PC-9 (cell line): ENCODE results near the gene ZFR2. TPM values are rescaled to one million over a fixed set of nuclear protein-coding genes. Genes with fewer than 3 reads are reported as not detected.
"Not testable (repeated sequence)": the region's sequence is repeated elsewhere in the genome, so short reads cannot be mapped to it uniquely, and the experiment has no call there.

Experiments
- BruUV-seq: library from RNA; stranded (reverse); fragments of 400-500 nt; replicated peaks from 2 replicates; lab custom pipeline; 2021; lab: Mats Ljungman, UMichigan
- CTCF ChIA-PET: fragments of 300-600 bp; sonication (Branson Sonifier 250); formaldehyde crosslinking; loops from one replicate; lab custom pipeline; 2022; ENCODE audit warnings: antibody characterized with exemption; lab: Charles Lee
- POLR2A ChIA-PET: fragments of 300-600 bp; sonication (Branson Sonifier 250); formaldehyde crosslinking; loops from one replicate; lab custom pipeline; 2022; ENCODE audit warnings: antibody characterized with exemption; ENCODE audit not compliant: unreplicated experiment; lab: Charles Lee
- DNase-seq, 2 experiments: peaks; one replicate each; pipeline versions ENCODE4 v3.0.0 to v3.0.0-alpha.2; 2015 to 2022; ENCODE audit warnings: mixed read lengths in 1 of 2
- H2AFZ ChIP-seq: fragments of 200-600 bp; sonication (generic); 2 replicates; pipeline ENCODE4 v1.8.1; 2017; ENCODE audit warnings: antibody characterized with exemption
- H3F3A ChIP-seq: fragments of 200-600 bp; sonication (generic); 2 replicates; pipeline ENCODE4 v1.8.1; 2017; ENCODE audit warnings: antibody characterized with exemption, mild to moderate bottlenecking, low read depth; ENCODE audit not compliant: insufficient read depth
- H3K27ac ChIP-seq: fragments of 200-600 bp; sonication (generic); 2 replicates; pipeline ENCODE4 v1.6.1; 2016; ENCODE audit warnings: mixed run types
- H3K27me3 ChIP-seq: fragments of 200-600 bp; sonication (generic); 2 replicates; pipeline ENCODE4 v1.6.1; 2016; ENCODE audit warnings: low read depth, mixed run types; ENCODE audit not compliant: insufficient read depth
- H3K36me3 ChIP-seq: fragments of 200-600 bp; sonication (generic); 2 replicates; pipeline ENCODE4 v1.6.1; 2016; ENCODE audit warnings: low read depth, mixed run types
- H3K4me1 ChIP-seq: fragments of 200-600 bp; sonication (generic); replicated peaks from 2 replicates; pipeline ENCODE4 v1.6.1; 2016; ENCODE audit warnings: mixed run types; ENCODE audit not compliant: insufficient read depth
- H3K4me2 ChIP-seq: fragments of 200-600 bp; sonication (generic); 2 replicates; pipeline ENCODE4 v1.6.1; 2017; ENCODE audit warnings: mixed run types
- H3K4me3 ChIP-seq: fragments of 200-600 bp; sonication (generic); 2 replicates; pipeline ENCODE4 v1.6.1; 2016; ENCODE audit warnings: mixed run types
- H3K79me2 ChIP-seq: fragments of 200-600 bp; sonication (generic); 2 replicates; pipeline ENCODE4 v1.6.1; 2017; ENCODE audit warnings: low read depth, mixed run types
- H3K9me2 ChIP-seq: fragments of 200-600 bp; sonication (generic); 2 replicates; pipeline ENCODE4 v1.8.1; 2017; ENCODE audit warnings: mild to moderate bottlenecking; ENCODE audit not compliant: insufficient read depth
- H3K9me3 ChIP-seq: fragments of 200-600 bp; sonication (generic); 2 replicates; pipeline ENCODE4 v1.8.1; 2016; ENCODE audit warnings: low read depth; ENCODE audit not compliant: insufficient read depth
- H4K20me1 ChIP-seq: fragments of 200-600 bp; sonication (generic); 2 replicates; pipeline ENCODE4 v1.8.1; 2017; ENCODE audit not compliant: insufficient read depth
- intact Hi-C: fragments of 100-400 bp; cut with micrococcal nuclease; formaldehyde crosslinking; loops from one replicate; pipeline ENCODE4 v1.10.0; 2022; ENCODE audit not compliant: unreplicated experiment
- total RNA-seq: library from RNA; stranded (reverse); gene quantifications from 2 replicates; pipeline ENCODE4 v1.2.3, GENCODE V29; 2021

The ZFR2 gene
- total RNA-seq, 1 experiment from 2014 or later: not detected

DNA sequence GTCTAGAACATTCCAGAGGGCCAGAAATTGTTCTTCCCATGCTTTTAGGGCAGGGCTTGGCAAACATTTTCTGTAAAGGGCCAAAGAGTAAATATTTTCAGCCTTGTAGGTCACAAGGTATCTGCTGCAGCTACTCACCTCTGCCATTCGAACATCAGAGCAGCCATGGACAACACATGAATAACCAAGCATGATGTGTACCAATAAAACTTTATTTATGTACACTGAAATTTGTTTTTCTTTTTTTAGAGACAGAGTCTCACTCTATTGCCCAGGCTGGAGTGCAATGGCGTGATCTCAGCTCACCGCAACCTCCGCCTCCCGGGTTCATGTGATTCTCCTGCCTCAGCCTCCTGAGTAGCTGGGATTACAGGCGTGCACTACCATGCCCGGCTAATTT, 111.1 kb downstream of the ZFR2 start:
- BruUV-seq, intact Hi-C loops, POLR2A ChIA-PET: not testable (repeated sequence)

More for the DNA sequence above, 111.1 kb downstream of the ZFR2 start:
- H3K27ac ChIP-seq, H3K4me3 ChIP-seq, H3K4me2 ChIP-seq, H3K36me3 ChIP-seq, H3K4me1 ChIP-seq, DNase-seq, H3K9me3 ChIP-seq, H2AFZ ChIP-seq, H3F3A ChIP-seq, H3K9me2 ChIP-seq, H3K27me3 ChIP-seq, CTCF ChIA-PET, H4K20me1 ChIP-seq, H3K79me2 ChIP-seq: not testable (repeated sequence)

Other genes with a start within 250 kb of the ZFR2 start
- 17.2 and 18.6 TPM in 2 replicates for gene CACTIN, start 242.2 kb downstream of the ZFR2 start, total RNA-seq
- gene PIP5K1C, start 168.6 kb downstream of the ZFR2 start, total RNA-seq: 19.1 and 20.0 TPM in 2 replicates
- gene TJP3, start 160.7 kb downstream of the ZFR2 start, total RNA-seq: 56.8 and 71.5 TPM in 2 replicates
- gene APBA3, start 107.3 kb downstream of the ZFR2 start, total RNA-seq: 16.0 and 22.1 TPM in 2 replicates
- gene MRPL54, start 106.4 kb downstream of the ZFR2 start, total RNA-seq: 31.6 and 42.0 TPM in 2 replicates
- gene RAX2, start 96.8 kb downstream of the ZFR2 start, total RNA-seq: not detected in 2 replicates
- gene MATK, start 82.7 kb downstream of the ZFR2 start, total RNA-seq: not detected in 2 replicates
- not detected in 2 replicates for gene ATCAY, start 11.6 kb upstream of the ZFR2 start, total RNA-seq
- not detected in 2 replicates for gene NMRK2, start 64.0 kb upstream of the ZFR2 start, total RNA-seq
- gene DAPK3, start 102.1 kb upstream of the ZFR2 start, total RNA-seq: 38.1 and 46.5 TPM in 2 replicates
- 1,471 and 1,742 TPM in 2 replicates for gene EEF2, start 116.4 kb upstream of the ZFR2 start, total RNA-seq
- gene PIAS4, start 138.7 kb upstream of the ZFR2 start, total RNA-seq: 25.5 and 26.5 TPM in 2 replicates
- 41.2 and 48.2 TPM in 2 replicates for gene ZBTB7A, start 197.9 kb upstream of the ZFR2 start, total RNA-seq